ENCODE data around the gene TTC27.

The TTC27 gene

DNA sequence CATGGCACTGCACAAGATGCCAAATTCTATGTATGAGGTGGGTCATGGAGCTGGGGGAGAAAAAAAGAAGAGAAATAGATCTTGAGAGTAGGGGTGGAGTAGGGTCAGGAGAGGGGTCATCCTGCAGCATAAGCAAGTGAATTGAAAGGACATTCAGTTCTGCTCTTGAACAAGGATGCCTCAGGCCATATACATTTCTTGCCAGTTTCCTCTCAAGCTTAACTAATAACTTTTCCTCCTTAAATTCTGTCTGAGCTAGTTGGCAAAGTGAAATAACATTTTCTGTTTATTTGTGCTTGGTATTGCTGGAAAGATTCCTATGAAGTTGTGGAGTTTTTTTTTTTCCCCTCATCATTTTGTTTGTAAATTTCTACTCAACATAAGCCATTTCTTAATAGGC is 219.9 kb downstream of the TTC27 start:
- DNase-seq (ENCODE audit: low spot score), result no peak
- TF ChIP-seq, protein P1, sequence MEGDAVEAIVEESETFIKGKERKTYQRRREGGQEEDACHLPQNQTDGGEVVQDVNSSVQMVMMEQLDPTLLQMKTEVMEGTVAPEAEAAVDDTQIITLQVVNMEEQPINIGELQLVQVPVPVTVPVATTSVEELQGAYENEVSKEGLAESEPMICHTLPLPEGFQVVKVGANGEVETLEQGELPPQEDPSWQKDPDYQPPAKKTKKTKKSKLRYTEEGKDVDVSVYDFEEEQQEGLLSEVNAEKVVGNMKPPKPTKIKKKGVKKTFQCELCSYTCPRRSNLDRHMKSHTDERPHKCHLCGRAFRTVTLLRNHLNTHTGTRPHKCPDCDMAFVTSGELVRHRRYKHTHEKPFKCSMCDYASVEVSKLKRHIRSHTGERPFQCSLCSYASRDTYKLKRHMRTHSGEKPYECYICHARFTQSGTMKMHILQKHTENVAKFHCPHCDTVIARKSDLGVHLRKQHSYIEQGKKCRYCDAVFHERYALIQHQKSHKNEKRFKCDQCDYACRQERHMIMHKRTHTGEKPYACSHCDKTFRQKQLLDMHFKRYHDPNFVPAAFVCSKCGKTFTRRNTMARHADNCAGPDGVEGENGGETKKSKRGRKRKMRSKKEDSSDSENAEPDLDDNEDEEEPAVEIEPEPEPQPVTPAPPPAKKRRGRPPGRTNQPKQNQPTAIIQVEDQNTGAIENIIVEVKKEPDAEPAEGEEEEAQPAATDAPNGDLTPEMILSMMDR (IDR thresholded peaks at IDR 0.05; ENCODE audit: extremely low read depth, insufficient read depth, missing control alignments), result no peak
- in situ Hi-C loops (cut with MboI; ENCODE audit: low pct_unique_long_range_greater_than_20kb, low sequenced_read_pairs, unreplicated experiment), result no loop called here

DNA sequence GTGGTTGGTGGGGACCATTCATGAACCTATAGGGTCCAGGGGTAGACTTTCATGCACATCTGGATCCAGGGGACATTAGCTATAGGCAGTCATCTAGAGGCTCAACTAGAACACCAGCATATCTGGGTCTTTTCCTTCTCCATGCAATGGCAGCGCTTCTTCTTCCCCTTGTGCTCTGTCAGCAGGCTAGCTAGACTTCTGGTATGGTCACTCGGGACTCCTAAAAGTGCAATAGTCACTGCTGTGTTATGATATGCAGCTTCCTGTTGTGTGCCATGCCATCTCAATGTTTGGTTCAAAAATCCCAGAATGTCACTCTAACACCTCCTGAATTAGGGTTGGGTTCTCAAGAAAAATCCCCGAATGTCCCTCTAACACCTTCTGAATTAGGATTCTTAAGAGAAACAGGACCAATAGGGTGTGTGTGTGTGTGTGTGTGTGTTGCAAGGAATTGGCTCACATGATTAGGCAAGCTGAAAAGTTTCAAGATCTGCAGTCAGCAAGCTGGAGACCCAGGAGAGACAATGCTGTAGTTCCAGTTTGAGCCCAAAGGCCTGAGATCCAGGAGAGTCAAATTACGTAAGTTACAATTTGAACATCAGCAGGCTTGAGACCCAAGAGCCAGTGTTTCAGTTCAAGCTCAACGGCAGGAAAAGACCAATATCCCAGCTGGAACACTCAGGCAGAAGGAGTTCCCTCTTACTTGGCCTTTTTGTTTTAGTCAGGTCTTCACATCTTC is 221.8 kb downstream of the TTC27 start:
- in situ Hi-C loops (cut with MboI; ENCODE audit: low pct_unique_long_range_greater_than_20kb, low sequenced_read_pairs, unreplicated experiment), result no loop called here
- TF ChIP-seq, protein P1 (IDR thresholded peaks at IDR 0.05; ENCODE audit: extremely low read depth, insufficient read depth, missing control alignments), result no peak
- no peak for DNase-seq (ENCODE audit: low spot score)

DNA sequence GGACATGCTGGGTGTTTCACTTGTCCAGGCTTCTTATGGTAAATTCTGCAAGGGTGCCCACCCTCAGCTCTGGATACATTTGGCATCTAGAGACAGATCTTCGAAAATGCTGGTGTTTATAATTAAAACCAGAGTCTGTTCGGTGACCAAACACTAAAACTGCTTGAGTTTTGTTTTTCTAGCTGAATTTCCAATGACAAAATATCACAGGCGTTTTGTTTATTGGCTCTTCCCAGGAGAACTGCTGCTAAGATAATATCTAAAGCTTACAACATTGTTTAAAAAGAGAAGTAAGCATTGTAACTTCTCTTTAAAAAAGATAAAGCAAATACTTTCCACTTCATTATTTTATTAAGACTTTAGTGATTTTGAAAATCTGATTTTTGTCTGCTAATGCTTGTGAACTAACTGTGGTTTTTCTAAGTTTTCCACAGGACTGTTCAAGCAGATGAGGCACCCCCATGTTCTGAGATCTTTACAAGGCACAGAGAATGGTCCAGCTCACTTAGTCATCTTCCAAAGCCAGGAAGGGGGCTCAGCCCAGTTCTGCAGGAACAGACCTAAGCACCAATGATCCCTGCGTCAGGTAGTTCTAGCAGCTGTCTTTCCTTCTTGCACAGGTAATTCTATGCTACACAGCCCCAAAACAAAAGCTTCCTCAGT is 224.1 kb downstream of the TTC27 start:
- DNase-seq (ENCODE audit: low spot score), result no peak
- TF ChIP-seq, protein P1 (IDR thresholded peaks at IDR 0.05; ENCODE audit: extremely low read depth, insufficient read depth, missing control alignments), result no peak
- in situ Hi-C loops (cut with MboI; ENCODE audit: low pct_unique_long_range_greater_than_20kb, low sequenced_read_pairs, unreplicated experiment), result no loop called here

DNA sequence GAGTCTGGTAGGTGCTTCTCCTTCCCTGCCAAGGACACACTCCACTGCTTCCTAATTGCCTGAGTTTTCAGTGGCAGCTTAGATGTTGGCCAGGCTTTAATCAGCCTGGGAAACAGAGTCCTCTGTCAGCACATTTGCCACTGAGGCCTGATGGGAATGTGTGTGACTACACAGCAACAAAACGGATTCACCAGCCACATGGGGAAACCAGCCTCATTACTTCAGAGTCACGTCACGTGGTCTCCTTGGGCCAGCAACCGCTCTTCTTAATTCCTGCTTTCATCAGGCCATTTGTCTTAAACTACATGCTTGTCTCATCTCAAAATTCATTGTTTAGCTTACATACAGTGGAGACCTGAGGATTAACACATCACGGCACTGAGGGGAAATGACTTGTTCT is 225.0 kb downstream of the TTC27 start:
- no peak for DNase-seq (ENCODE audit: low spot score)
- in situ Hi-C loops (cut with MboI; ENCODE audit: low pct_unique_long_range_greater_than_20kb, low sequenced_read_pairs, unreplicated experiment), result no loop called here
- TF ChIP-seq, protein P1 (IDR thresholded peaks at IDR 0.05; ENCODE audit: extremely low read depth, insufficient read depth, missing control alignments), result no peak

DNA sequence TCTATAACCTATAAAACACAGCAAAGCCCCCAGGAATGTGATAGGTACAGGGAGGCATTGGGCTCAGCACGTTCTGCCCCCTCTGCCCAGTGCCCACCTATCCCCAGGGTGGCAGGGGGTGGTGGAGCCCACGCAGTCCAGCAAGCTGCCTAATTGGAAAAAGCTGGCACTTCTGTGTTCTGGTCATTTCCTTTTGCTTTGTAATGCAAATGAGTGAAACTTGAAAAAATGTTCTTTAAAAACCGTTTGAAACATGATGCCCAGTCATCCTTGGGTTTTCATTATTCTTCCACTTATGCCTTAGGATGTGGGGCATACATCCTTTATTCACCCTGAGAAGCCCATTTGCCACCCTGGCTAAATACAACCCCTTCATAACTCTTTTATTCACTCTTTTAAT is 229.0 kb downstream of the TTC27 start:
- no peak for DNase-seq (ENCODE audit: low spot score)
- in situ Hi-C loops (cut with MboI; ENCODE audit: low pct_unique_long_range_greater_than_20kb, low sequenced_read_pairs, unreplicated experiment), result no loop called here
- TF ChIP-seq, protein P1 (IDR thresholded peaks at IDR 0.05; ENCODE audit: extremely low read depth, insufficient read depth, missing control alignments), result no peak

DNA sequence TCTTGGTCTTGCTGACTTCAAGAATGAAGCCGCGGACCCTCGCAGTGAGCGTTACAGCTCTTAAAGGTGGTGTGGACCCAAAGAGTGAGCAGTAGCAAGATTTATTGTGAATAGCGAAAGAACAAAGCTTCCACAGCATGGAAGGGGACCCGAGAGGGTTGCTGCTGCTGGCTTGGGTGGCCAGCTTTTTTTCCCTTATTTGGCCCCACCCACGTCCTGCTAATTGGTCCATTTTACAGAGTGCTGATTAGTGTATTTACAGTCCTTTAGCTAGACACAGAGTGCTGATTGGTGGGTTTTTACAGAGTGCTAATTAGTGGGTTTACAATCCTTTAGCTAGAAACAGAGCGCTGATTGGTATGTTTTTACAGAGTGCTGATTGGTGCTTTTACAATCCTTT is 230.9 kb downstream of the TTC27 start:
- in situ Hi-C loops (cut with MboI; ENCODE audit: low pct_unique_long_range_greater_than_20kb, low sequenced_read_pairs, unreplicated experiment), result no loop called here
- TF ChIP-seq, protein P1 (IDR thresholded peaks at IDR 0.05; ENCODE audit: extremely low read depth, insufficient read depth, missing control alignments), result no peak
- no peak for DNase-seq (ENCODE audit: low spot score)

Measured in GM13977 (cell line).